Fibroblast of lung (primary cell): ENCODE results near the gene MGAT4C. TPM values are rescaled to one million over a fixed set of nuclear protein-coding genes. Genes with fewer than 3 reads are reported as not detected.

Experiments
- DNase-seq, 2 donors: peaks; one replicate each; pipeline versions ENCODE4 v3.0.0 to v3.0.0-alpha.2; 2010; ENCODE audit warnings: low read depth in 2 of 2
- H2AFZ ChIP-seq: 2 replicates; pipeline ENCODE4 v1.5.1; 2012; ENCODE audit warnings: low read length, control low read depth, inconsistent platforms
- H3K27ac ChIP-seq: 2 replicates; pipeline ENCODE4 v1.5.1; 2011; ENCODE audit warnings: low read length, control low read depth; ENCODE audit not compliant: insufficient read depth
- H3K27me3 ChIP-seq: 2 replicates; pipeline ENCODE4 v1.5.1; 2011; ENCODE audit warnings: mild to moderate bottlenecking, low read length; ENCODE audit not compliant: control insufficient read depth, insufficient read depth
- H3K36me3 ChIP-seq: 2 replicates; pipeline ENCODE4 v1.5.1; 2011; ENCODE audit warnings: low read length; ENCODE audit not compliant: control insufficient read depth, insufficient read depth
- H3K4me1 ChIP-seq: 2 replicates; pipeline ENCODE4 v1.5.1; 2011; ENCODE audit warnings: low read length; ENCODE audit not compliant: control insufficient read depth, insufficient read depth; ENCODE audit errors: extremely low read depth
- H3K4me2 ChIP-seq: 2 replicates; pipeline ENCODE4 v1.5.1; 2011; ENCODE audit warnings: low read length, control low read depth; ENCODE audit not compliant: insufficient read depth; ENCODE audit errors: extremely low read depth
- H3K4me3 ChIP-seq, 4 experiments: fragments of 200-600 bp in 1 of 4; sonication (generic) in 1 of 4; replicated peaks in 1 of 4; 2 replicates each; pipeline ENCODE4 v1.5.1; 2011 to 2016; ENCODE audit warnings: low read length in 4 of 4, low read depth in 3 of 4, mild to moderate bottlenecking in 3 of 4, control low read depth in 2 of 4, inconsistent platforms in 1 of 4, mixed read lengths in 1 of 4; ENCODE audit not compliant: insufficient read depth in 1 of 4; ENCODE audit errors: control extremely low read depth in 1 of 4
- H3K79me2 ChIP-seq: 2 replicates; pipeline ENCODE4 v1.5.1; 2012; ENCODE audit warnings: mild to moderate bottlenecking, low read length, inconsistent platforms; ENCODE audit not compliant: control insufficient read depth, insufficient read depth
- H3K9ac ChIP-seq: 2 replicates; pipeline ENCODE4 v1.5.1; 2011; ENCODE audit warnings: mild to moderate bottlenecking, low read length, control low read depth; ENCODE audit not compliant: insufficient read depth
- H3K9me3 ChIP-seq: 2 replicates; pipeline ENCODE4 v1.5.1; 2012; ENCODE audit warnings: low read depth, low read length; ENCODE audit not compliant: control insufficient read depth, insufficient read depth
- H4K20me1 ChIP-seq: 2 replicates; pipeline ENCODE4 v1.5.1; 2011; ENCODE audit warnings: low read length; ENCODE audit not compliant: control insufficient read depth, insufficient read depth; ENCODE audit errors: extremely low read depth
- EZH2 ChIP-seq: IDR thresholded peaks from 2 replicates; pipeline ENCODE4 v1.5.1; 2012; ENCODE audit warnings: low read length, control low read depth, mild to moderate bottlenecking; ENCODE audit errors: missing control alignments
- polyA plus RNA-seq, 2 donors: library from polyadenylated mRNA; depleted of rRNA in 1 of 2; stranded (reverse) in 1 of 2; unstranded in 1 of 2; fragments of >200 nt; gene quantifications; 2 replicates each; pipeline ENCODE4 v1.2.1, GENCODE V29; 2011 to 2012; ENCODE audit warnings: missing spikeins in 1 of 2
- total RNA-seq: library from RNA; depleted of rRNA; stranded (reverse); fragments of >200 nt; gene quantifications from 2 replicates; pipeline ENCODE4 v1.2.1, GENCODE V29; 2014
- TF ChIP-seq, protein P1 (sequence below), 2 donors: IDR thresholded peaks in 1 of 2; conservative IDR thresholded peaks in 1 of 2; 1 replicate in 1 of 2; 2 replicates in 1 of 2; pipeline ENCODE4 v1.5.1; 2011 to 2012; ENCODE audit warnings: low read length in 2 of 2, control low read depth in 1 of 2, inconsistent platforms in 1 of 2, low read depth in 1 of 2, mild to moderate bottlenecking in 1 of 2

MGAT4C gene
- total and polyA plus RNA-seq, 2 donors (not counting 1 experiment from before 2014, with no cell fraction given) = not detected

GRCh38 chr12:85968606-85969005, 287.6 kb downstream of the MGAT4C start:
- Histone ChIP-seq H3K79me2 (no peaks in the 10 kb centered on the region), H3K36me3 (no peaks in the 10 kb centered on the region), H3K27me3 (no peaks in the 10 kb centered on the region), H3K27ac (no peak overlapping the region), H2AFZ (no peak overlapping the region), H4K20me1 (no peaks in the 10 kb centered on the region), H3K9me3 (no peaks in the 10 kb centered on the region), H3K4me2 (no peak overlapping the region), H3K4me3 (no peak overlapping the region), H3K9ac (no peak overlapping the region), H3K4me1 (no peaks in the 10 kb centered on the region)
- no peak for DNase-seq
- TF ChIP-seq, protein P1, sequence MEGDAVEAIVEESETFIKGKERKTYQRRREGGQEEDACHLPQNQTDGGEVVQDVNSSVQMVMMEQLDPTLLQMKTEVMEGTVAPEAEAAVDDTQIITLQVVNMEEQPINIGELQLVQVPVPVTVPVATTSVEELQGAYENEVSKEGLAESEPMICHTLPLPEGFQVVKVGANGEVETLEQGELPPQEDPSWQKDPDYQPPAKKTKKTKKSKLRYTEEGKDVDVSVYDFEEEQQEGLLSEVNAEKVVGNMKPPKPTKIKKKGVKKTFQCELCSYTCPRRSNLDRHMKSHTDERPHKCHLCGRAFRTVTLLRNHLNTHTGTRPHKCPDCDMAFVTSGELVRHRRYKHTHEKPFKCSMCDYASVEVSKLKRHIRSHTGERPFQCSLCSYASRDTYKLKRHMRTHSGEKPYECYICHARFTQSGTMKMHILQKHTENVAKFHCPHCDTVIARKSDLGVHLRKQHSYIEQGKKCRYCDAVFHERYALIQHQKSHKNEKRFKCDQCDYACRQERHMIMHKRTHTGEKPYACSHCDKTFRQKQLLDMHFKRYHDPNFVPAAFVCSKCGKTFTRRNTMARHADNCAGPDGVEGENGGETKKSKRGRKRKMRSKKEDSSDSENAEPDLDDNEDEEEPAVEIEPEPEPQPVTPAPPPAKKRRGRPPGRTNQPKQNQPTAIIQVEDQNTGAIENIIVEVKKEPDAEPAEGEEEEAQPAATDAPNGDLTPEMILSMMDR (conservative IDR thresholded peaks at IDR 0.05 in 1 of 2, IDR thresholded peaks at IDR 0.05 in 1 of 2; ENCODE audit: low read depth in 1 of 2, low read length in 2 of 2) = no peak
- no peak for TF ChIP-seq EZH2

- TF ChIP-seq, protein P1 (conservative IDR thresholded peaks at IDR 0.05 in 1 of 2, IDR thresholded peaks at IDR 0.05 in 1 of 2; ENCODE audit: low read depth in 1 of 2, low read length in 2 of 2) = no peak
- TF ChIP-seq EZH2 = no peak
- Histone ChIP-seq H2AFZ (no peak overlapping the region), H3K27ac (no peak overlapping the region), H3K9me3 (no peaks in the 10 kb centered on the region), H3K9ac (no peak overlapping the region), H3K36me3 (no peaks in the 10 kb centered on the region), H3K79me2 (no peaks in the 10 kb centered on the region), H3K4me3 (no peak overlapping the region), H4K20me1 (no peaks in the 10 kb centered on the region), H3K4me2 (no peak overlapping the region), H3K4me1 (no peaks in the 10 kb centered on the region), H3K27me3 (no peaks in the 10 kb centered on the region)
- DNase-seq = peak in 1 of 2 donors; percentile 34
Observed at GRCh38 chr12:85963326-85963725, 292.9 kb downstream of the MGAT4C start.

GRCh38 chr12:85956081-85956480, 300.1 kb downstream of the MGAT4C start:
- Histone ChIP-seq H2AFZ (no peak overlapping the region), H3K4me2 (no peak overlapping the region), H3K27ac (no peak overlapping the region), H3K4me3 (no peak overlapping the region), H3K9ac (no peak overlapping the region), H3K4me1 (no peaks in the 10 kb centered on the region), H3K9me3 (no peaks in the 10 kb centered on the region), H3K36me3 (no peaks in the 10 kb centered on the region), H3K27me3 (no peaks in the 10 kb centered on the region), H3K79me2 (no peaks in the 10 kb centered on the region), H4K20me1 (no peaks in the 10 kb centered on the region)
- DNase-seq = no peak
- TF ChIP-seq EZH2 = no peak
- TF ChIP-seq, protein P1 (conservative IDR thresholded peaks at IDR 0.05 in 1 of 2, IDR thresholded peaks at IDR 0.05 in 1 of 2; ENCODE audit: low read depth in 1 of 2, low read length in 2 of 2) = no peak
